ENCODE measurements around the gene PTGDR2. TPM values are rescaled to one million over a fixed set of nuclear protein-coding genes. Genes with fewer than 3 reads are reported as not detected.

The PTGDR2 gene
- total RNA-seq, 1 donor from 2014 or later: not detected

DNA sequence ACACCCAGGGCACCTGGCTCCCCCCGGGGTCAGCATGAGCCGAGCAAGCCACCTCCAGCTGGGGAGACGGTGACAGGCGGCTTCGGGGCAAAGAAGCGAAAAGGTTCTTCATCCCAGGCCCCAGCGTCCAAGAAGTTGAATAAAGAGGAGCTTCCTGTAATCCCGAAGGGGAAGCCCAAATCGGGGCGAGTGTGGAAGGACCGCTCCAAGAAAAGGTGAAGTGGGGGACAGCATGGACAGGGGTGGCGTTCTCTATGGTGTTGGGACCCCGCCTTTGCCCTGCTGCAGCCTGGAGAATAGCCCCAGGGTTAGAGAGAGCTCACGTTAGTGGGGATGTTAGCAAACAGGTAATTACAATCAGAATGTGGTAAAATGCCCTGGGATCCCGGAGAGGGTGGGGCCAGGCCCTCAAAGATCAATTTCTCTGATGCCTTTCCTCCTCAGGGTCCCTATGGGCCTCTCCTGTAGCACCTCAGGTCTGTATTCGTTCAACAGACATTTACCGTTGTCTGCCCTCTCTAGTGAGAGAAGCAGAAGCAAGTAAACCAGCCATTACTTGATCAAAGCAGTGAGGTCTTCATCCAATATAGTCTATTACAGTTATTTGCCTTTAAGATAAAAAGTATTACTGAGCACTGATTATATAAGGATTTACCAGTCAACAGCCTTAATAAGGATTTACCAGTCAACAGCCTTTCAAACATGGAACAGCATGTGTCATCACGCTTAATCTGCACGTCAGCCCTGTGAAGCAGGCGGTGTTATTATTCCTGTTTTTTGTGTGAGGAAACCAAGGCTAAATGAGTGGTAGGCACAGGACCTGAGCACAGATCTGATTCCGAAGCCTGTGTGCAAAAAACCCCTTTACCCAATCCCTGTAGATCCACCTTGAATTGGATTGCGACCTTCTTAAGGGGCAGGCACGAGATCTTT is 12.8 kb downstream of the PTGDR2 start:
- peaks cover 33% of the 10 kb centered on the region for H3K4me1 Mint-ChIP-seq (ENCODE audit: unreplicated experiment)
- H3K27ac Mint-ChIP-seq (ENCODE audit: unreplicated experiment): no peak overlapping the region
- H3K9me3 Mint-ChIP-seq (ENCODE audit: unreplicated experiment): no peaks in the 10 kb centered on the region
- H3K4me3 Mint-ChIP-seq (ENCODE audit: unreplicated experiment): peak overlapping the region; percentile 87
- TF ChIP-seq, protein P1, sequence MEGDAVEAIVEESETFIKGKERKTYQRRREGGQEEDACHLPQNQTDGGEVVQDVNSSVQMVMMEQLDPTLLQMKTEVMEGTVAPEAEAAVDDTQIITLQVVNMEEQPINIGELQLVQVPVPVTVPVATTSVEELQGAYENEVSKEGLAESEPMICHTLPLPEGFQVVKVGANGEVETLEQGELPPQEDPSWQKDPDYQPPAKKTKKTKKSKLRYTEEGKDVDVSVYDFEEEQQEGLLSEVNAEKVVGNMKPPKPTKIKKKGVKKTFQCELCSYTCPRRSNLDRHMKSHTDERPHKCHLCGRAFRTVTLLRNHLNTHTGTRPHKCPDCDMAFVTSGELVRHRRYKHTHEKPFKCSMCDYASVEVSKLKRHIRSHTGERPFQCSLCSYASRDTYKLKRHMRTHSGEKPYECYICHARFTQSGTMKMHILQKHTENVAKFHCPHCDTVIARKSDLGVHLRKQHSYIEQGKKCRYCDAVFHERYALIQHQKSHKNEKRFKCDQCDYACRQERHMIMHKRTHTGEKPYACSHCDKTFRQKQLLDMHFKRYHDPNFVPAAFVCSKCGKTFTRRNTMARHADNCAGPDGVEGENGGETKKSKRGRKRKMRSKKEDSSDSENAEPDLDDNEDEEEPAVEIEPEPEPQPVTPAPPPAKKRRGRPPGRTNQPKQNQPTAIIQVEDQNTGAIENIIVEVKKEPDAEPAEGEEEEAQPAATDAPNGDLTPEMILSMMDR (IDR thresholded peaks at IDR 0.05; ENCODE audit: unreplicated experiment): no peak
- peaks cover 9% of the 10 kb centered on the region for H3K27me3 Mint-ChIP-seq (ENCODE audit: unreplicated experiment)
- peak; percentile 23 for DNase-seq (ENCODE audit: low spot score)
- peaks cover 8% of the 10 kb centered on the region for H3K36me3 Mint-ChIP-seq (ENCODE audit: low read depth, unreplicated experiment)

DNA sequence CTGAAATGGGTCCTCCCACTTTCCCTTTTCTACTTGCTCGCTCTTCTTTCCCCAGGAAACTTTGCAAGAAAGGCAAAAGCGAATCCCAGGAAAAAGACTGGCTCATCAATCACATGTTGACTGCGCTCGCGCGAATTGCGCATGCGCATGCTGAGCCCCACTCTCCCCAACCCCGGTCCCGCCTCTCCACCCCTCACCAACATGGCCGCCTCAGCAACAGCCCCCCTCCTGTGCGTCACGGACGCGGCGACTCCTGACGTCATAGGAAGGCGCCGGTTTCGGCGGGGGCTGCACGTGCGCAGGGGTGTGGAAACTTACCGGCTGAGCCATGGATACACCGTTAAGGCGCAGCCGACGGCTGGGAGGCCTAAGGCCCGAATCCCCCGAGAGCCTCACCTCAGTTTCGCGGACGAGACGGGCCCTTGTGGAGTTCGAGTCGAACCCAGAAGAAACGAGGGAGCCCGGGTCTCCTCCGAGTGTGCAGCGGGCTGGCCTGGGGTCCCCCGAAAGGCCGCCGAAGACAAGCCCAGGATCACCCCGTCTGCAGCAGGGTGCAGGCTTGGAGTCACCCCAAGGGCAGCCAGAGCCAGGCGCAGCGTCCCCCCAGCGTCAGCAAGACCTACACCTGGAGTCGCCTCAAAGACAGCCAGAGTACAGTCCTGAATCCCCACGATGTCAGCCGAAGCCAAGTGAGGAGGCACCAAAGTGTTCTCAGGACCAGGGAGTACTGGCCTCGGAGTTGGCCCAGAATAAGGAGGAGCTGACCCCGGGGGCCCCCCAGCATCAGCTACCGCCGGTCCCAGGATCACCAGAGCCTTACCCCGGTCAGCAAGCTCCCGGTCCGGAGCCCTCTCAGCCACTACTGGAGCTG is 13.7 kb downstream of the PTGDR2 start, which contains the start of gene CCDC86:
Gene CCDC86 (plus strand): TSS at position 317 of the 871 bp plus-strand sequence. CDS start 12 bp downstream, at position 329.
- H3K4me3 Mint-ChIP-seq (ENCODE audit: unreplicated experiment): peak within 1 kb of the TSS; percentile 87
- peaks cover 8% of the 10 kb centered on the region for H3K36me3 Mint-ChIP-seq (ENCODE audit: low read depth, unreplicated experiment)
- DNase-seq (ENCODE audit: low spot score): peak; percentile 98
- H3K9me3 Mint-ChIP-seq (ENCODE audit: unreplicated experiment): no peaks in the 10 kb centered on the region
- H3K27ac Mint-ChIP-seq (ENCODE audit: unreplicated experiment): peak within 1 kb of the TSS; percentile 62
- TF ChIP-seq, protein P1 (IDR thresholded peaks at IDR 0.05; ENCODE audit: unreplicated experiment): no peak
- H3K4me1 Mint-ChIP-seq (ENCODE audit: unreplicated experiment): peaks cover 33% of the 10 kb centered on the region
- peaks cover 8% of the 10 kb centered on the region for H3K27me3 Mint-ChIP-seq (ENCODE audit: unreplicated experiment)

DNA sequence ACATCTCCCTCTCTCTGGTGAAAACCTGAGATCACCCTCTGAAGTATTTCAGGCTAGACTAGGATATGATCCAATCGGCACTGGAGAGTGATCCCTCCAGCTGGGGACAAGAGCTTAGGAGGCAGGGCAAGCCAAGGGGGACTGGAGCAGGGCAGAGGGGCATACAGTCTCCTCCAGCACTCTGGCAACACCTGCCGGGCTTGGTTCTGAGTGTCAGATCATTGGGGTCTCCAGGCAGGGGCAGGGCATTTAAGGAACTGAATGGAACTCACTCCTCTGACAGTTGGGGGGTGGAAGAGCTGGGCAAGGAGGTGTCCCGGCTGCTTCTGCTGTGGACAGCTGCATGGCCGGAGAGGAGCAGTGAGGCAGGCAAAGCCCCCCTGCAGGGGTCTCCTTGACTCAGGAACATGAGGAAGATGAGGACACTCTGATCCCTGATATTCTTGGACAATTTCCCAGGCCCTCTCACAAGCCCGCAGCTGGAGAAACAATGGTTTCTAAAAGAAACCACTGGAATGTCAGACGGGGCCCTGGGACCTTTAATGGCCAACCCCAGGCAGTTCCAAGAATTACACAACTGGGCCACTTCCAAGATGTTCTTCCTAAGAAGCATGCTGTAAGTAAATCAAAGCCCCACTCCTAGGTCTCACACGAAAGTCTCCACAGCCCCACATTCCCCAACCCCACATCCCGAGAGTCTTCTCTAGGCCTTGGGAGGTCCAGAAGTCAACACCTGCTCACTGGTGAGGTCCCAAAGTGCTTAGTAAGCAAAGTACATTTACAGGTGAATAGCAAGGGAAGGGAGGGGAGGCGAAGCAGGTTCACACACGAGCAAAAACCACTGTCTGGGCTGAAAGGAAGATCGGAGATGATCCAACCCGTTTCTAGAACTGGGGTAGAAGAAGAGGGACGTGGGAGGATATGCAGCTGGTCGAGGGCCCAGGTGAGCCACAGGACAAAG is 15.0 kb downstream of the PTGDR2 start:
- no peak for DNase-seq (ENCODE audit: low spot score)

DNA sequence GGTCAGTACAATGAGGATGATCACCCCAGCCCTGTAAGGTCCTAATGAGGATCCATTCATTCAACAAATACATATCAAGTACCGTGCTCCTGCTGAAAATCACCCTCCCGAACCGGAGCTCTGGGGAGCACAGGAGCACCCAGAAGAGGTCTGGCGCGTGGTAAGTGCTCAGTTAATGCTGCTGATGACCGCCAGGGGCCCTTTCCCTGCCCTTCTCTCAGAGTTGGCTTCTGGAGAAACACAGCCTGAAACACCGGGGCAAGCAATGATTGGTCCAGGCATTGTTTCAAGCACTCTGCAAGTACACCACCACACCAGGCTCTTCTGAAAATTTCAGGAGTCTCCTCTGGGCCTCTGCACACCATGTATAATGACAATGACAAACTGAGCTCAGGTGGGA is 17.6 kb downstream of the PTGDR2 start:
- TF ChIP-seq, protein P1 (IDR thresholded peaks at IDR 0.05; ENCODE audit: unreplicated experiment): peak; percentile 43
- Mint-ChIP-seq H3K27ac (ENCODE audit: unreplicated experiment) (no peak overlapping the region), H3K9me3 (ENCODE audit: unreplicated experiment) (no peaks in the 10 kb centered on the region), H3K4me3 (ENCODE audit: unreplicated experiment) (no peak overlapping the region), H3K36me3 (ENCODE audit: low read depth, unreplicated experiment) (peaks cover 5% of the 10 kb centered on the region), H3K4me1 (ENCODE audit: unreplicated experiment) (peaks cover 23% of the 10 kb centered on the region), H3K27me3 (ENCODE audit: unreplicated experiment) (peaks cover 8% of the 10 kb centered on the region)
- peak; percentile 21 for DNase-seq (ENCODE audit: low spot score)

More for the DNA sequence above, 15.0 kb downstream of the PTGDR2 start:
- no peaks in the 10 kb centered on the region for H3K9me3 Mint-ChIP-seq (ENCODE audit: unreplicated experiment)
- peaks cover 8% of the 10 kb centered on the region for H3K27me3 Mint-ChIP-seq (ENCODE audit: unreplicated experiment)
- H3K4me3 Mint-ChIP-seq (ENCODE audit: unreplicated experiment): peak overlapping the region; percentile 84
- H3K27ac Mint-ChIP-seq (ENCODE audit: unreplicated experiment): peak overlapping the region; percentile 70
- H3K36me3 Mint-ChIP-seq (ENCODE audit: low read depth, unreplicated experiment): peaks cover 8% of the 10 kb centered on the region
- peaks cover 35% of the 10 kb centered on the region for H3K4me1 Mint-ChIP-seq (ENCODE audit: unreplicated experiment)
- TF ChIP-seq, protein P1 (IDR thresholded peaks at IDR 0.05; ENCODE audit: unreplicated experiment): no peak

Measured in endothelial cell (in vitro differentiated cells).